SU-DHL-6 (cell line): Measurements from ENCODE around the gene WDR47.

Experiments
- H2AFZ ChIP-seq: fragments of 200-600 bp; sonication (generic); 2 replicates; pipeline ENCODE4 v1.6.1; 2014; ENCODE audit warnings: low read depth, mild to moderate bottlenecking, moderate library complexity, mixed read lengths, antibody characterized with exemption, low read length; ENCODE audit not compliant: severe bottlenecking
- H3F3A ChIP-seq: fragments of 200-600 bp; shearing (Covaris generic); 2 replicates; pipeline ENCODE4 v1.6.0; 2016; ENCODE audit warnings: antibody characterized with exemption, mild to moderate bottlenecking; ENCODE audit not compliant: insufficient read depth
- H3K27ac ChIP-seq: fragments of 200-600 bp; sonication (generic); 2 replicates; pipeline ENCODE4 v1.5.1; 2016; ENCODE audit warnings: low read depth, mild to moderate bottlenecking, low read length, moderate library complexity, mixed read lengths
- H3K27me3 ChIP-seq: fragments of 200-600 bp; sonication (generic), shearing (Covaris generic); 2 replicates; pipeline ENCODE4 v1.6.0; 2014; ENCODE audit warnings: mild to moderate bottlenecking, low read length
- H3K36me3 ChIP-seq: fragments of 200-600 bp; sonication (generic); 2 replicates; pipeline ENCODE4 v1.6.1; 2014; ENCODE audit warnings: mild to moderate bottlenecking, low read length, mixed read lengths
- H3K4me2 ChIP-seq: fragments of 300-600, 200-600 bp; shearing (Covaris generic), sonication (generic); 2 replicates; pipeline ENCODE4 v1.6.0; 2014; ENCODE audit warnings: low read length, low read depth, mild to moderate bottlenecking; ENCODE audit not compliant: poor library complexity, severe bottlenecking
- H3K4me3 ChIP-seq: fragments of 200-600 bp; sonication (generic); 2 replicates; pipeline ENCODE4 v1.5.1; 2014; ENCODE audit warnings: antibody characterized with exemption, low read length, mild to moderate bottlenecking, mixed read lengths; ENCODE audit not compliant: insufficient read depth, poor library complexity, severe bottlenecking
- H3K79me2 ChIP-seq: fragments of 200-600 bp; sonication (generic); 2 replicates; pipeline ENCODE4 v1.6.1; 2014; ENCODE audit warnings: mild to moderate bottlenecking, low read length, moderate library complexity; ENCODE audit not compliant: insufficient read depth
- H3K9ac ChIP-seq: fragments of 200-600 bp; sonication (generic); 2 replicates; pipeline ENCODE4 v1.7.0; 2014; ENCODE audit warnings: mild to moderate bottlenecking, low read length
- H3K9me2 ChIP-seq: fragments of 200-600 bp; sonication (generic); replicated peaks from 2 replicates; pipeline ENCODE4 v1.6.1; 2014; ENCODE audit warnings: low read length; ENCODE audit not compliant: insufficient read depth
- H3K9me3 ChIP-seq: fragments of 200-600 bp; sonication (generic); 2 replicates; pipeline ENCODE4 v1.6.1; 2014; ENCODE audit warnings: low read length, mixed read lengths; ENCODE audit not compliant: insufficient read depth
- H4K20me1 ChIP-seq: fragments of 200-600 bp; sonication (generic); 2 replicates; pipeline ENCODE4 v1.6.1; 2014; ENCODE audit warnings: low read depth, mild to moderate bottlenecking, antibody characterized with exemption, low read length, moderate library complexity, mixed read lengths
- CTCF ChIP-seq: fragments of 200-600 bp; sonication (generic); IDR thresholded peaks from one replicate; pipeline ENCODE4 v1.5.1; 2017; ENCODE audit warnings: antibody characterized with exemption, mild to moderate bottlenecking, low read length, moderate library complexity; ENCODE audit not compliant: insufficient read depth, poor library complexity, severe bottlenecking
- EZH2phosphoT487 ChIP-seq: fragments of 200-600 bp; sonication (generic), shearing (Covaris generic); conservative IDR thresholded peaks from 2 replicates; pipeline ENCODE4 v1.6.1; 2018; ENCODE audit warnings: mild to moderate bottlenecking, antibody characterized with exemption, low read length, moderate library complexity, mixed read lengths

The WDR47 gene

GRCh38 chr1:109050228-109050995 is 8.5 kb upstream of the WDR47 start:
- Histone ChIP-seq H3K36me3 (no peaks in the 10 kb centered on the region), H3K9ac (no peak overlapping the region), H3K79me2 (no peaks in the 10 kb centered on the region), H2AFZ (no peak overlapping the region), H3K4me2 (no peak overlapping the region), H3K9me2 (no peaks in the 10 kb centered on the region), H3K27ac (no peak overlapping the region), H4K20me1 (no peaks in the 10 kb centered on the region), H3K9me3 (no peaks in the 10 kb centered on the region), H3F3A (no peaks in the 10 kb centered on the region), H3K27me3 (no peaks in the 10 kb centered on the region), H3K4me3 (no peak overlapping the region)
- TF ChIP-seq CTCF, result no peak
- TF ChIP-seq EZH2phosphoT487, result no peak

DNA sequence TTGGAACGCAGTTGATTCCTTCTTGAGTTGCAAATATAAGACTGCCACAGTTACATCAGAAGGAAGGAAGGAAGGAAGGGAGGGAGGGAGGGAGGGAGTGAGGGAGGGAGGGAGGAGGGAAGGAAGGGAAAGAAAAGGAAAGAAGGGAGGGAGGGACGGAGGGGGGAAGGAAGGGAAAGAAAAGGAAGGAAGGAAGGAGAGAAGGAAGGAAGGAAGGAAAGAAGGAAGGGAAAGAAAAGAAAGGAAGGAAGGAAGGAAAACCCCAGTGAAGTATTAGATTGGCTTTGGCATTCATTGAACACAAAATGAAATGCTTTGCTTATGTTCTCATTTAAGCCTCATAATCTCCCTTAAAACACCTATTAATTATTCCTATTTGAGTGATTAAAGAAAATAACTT is 6.4 kb upstream of the WDR47 start:
- no peaks in the 10 kb centered on the region for H3K9me3 ChIP-seq
- TF ChIP-seq CTCF, result no peak
- no peak for TF ChIP-seq EZH2phosphoT487
- H3K4me2 ChIP-seq, result no peak overlapping the region
- H3K36me3 ChIP-seq, result no peaks in the 10 kb centered on the region
- no peak overlapping the region for H3K9ac ChIP-seq
- no peak overlapping the region for H2AFZ ChIP-seq
- H4K20me1 ChIP-seq, result no peaks in the 10 kb centered on the region
- H3K27ac ChIP-seq, result no peak overlapping the region
- H3K4me3 ChIP-seq, result no peak overlapping the region
- H3K27me3 ChIP-seq, result no peaks in the 10 kb centered on the region
- no peaks in the 10 kb centered on the region for H3K79me2 ChIP-seq
- no peaks in the 10 kb centered on the region for H3F3A ChIP-seq
- no peaks in the 10 kb centered on the region for H3K9me2 ChIP-seq

DNA sequence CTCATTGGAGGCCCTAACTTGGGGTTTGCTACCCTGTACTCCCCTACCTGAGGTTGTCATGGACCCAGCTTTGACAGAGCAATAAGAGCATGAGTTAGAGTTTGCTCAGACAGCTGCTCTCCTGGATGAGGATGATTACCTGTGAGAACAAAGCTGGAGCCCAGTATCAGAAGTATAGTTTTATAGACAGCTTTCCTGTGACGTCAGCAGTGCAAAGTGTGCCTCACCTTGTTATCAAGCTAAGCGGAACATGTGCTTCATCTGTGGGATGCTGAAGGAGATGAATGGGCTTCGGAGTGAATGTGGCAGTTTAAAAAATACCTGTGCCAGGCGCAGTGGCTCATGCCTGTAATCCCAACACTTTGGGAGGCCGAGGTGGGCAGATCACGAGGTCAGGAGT is 5.4 kb upstream of the WDR47 start:
- no peak overlapping the region for H3K9ac ChIP-seq
- no peaks in the 10 kb centered on the region for H3K36me3 ChIP-seq
- no peak overlapping the region for H3K27ac ChIP-seq
- H4K20me1 ChIP-seq, result no peaks in the 10 kb centered on the region
- H3K9me2 ChIP-seq, result no peaks in the 10 kb centered on the region
- no peaks in the 10 kb centered on the region for H3F3A ChIP-seq
- H3K4me3 ChIP-seq, result no peak overlapping the region
- H3K4me2 ChIP-seq, result no peak overlapping the region
- H3K27me3 ChIP-seq, result no peaks in the 10 kb centered on the region
- H2AFZ ChIP-seq, result no peak overlapping the region
- H3K9me3 ChIP-seq, result no peaks in the 10 kb centered on the region
- no peaks in the 10 kb centered on the region for H3K79me2 ChIP-seq
- TF ChIP-seq CTCF (no peak), EZH2phosphoT487 (no peak)
